Neural cell (in vitro differentiated cells): Measurements from ENCODE around the gene PLEKHS1.

Experiments used
- EZH2 ChIP-seq: fragments of 200-600, 300-800 bp; shearing (Covaris generic), sonication (generic); IDR thresholded peaks from 2 replicates; pipeline ENCODE4 v1.6.1; 2014; ENCODE audit warnings: antibody characterized with exemption, low read length, borderline replicate concordance, mild to moderate bottlenecking; ENCODE audit not compliant: insufficient read depth, poor library complexity, severe bottlenecking
- TF ChIP-seq, protein P1 (sequence below): fragments of 450-650 bp; IDR thresholded peaks from 2 replicates; pipeline ENCODE4 v1.5.1; 2014; ENCODE audit warnings: antibody characterized with exemption, mild to moderate bottlenecking, moderate library complexity; ENCODE audit not compliant: poor library complexity, severe bottlenecking

- TF ChIP-seq, protein P1, sequence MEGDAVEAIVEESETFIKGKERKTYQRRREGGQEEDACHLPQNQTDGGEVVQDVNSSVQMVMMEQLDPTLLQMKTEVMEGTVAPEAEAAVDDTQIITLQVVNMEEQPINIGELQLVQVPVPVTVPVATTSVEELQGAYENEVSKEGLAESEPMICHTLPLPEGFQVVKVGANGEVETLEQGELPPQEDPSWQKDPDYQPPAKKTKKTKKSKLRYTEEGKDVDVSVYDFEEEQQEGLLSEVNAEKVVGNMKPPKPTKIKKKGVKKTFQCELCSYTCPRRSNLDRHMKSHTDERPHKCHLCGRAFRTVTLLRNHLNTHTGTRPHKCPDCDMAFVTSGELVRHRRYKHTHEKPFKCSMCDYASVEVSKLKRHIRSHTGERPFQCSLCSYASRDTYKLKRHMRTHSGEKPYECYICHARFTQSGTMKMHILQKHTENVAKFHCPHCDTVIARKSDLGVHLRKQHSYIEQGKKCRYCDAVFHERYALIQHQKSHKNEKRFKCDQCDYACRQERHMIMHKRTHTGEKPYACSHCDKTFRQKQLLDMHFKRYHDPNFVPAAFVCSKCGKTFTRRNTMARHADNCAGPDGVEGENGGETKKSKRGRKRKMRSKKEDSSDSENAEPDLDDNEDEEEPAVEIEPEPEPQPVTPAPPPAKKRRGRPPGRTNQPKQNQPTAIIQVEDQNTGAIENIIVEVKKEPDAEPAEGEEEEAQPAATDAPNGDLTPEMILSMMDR, result no peak
- TF ChIP-seq EZH2, result no peak
Measured at GRCh38 chr10:113819989-113820388, 68.5 kb downstream of the PLEKHS1 start.
